ENCODE measurements around the gene PALM2AKAP2. TPM values are rescaled to one million over a fixed set of nuclear protein-coding genes. Genes with fewer than 3 reads are reported as not detected.

The PALM2AKAP2 gene
- total and polyA plus RNA-seq, 10 of the 15 experiments (the other 5 are each of a cell fraction or from before 2014, with no cell fraction given): 0.01 TPM; not detected in 9

DNA sequence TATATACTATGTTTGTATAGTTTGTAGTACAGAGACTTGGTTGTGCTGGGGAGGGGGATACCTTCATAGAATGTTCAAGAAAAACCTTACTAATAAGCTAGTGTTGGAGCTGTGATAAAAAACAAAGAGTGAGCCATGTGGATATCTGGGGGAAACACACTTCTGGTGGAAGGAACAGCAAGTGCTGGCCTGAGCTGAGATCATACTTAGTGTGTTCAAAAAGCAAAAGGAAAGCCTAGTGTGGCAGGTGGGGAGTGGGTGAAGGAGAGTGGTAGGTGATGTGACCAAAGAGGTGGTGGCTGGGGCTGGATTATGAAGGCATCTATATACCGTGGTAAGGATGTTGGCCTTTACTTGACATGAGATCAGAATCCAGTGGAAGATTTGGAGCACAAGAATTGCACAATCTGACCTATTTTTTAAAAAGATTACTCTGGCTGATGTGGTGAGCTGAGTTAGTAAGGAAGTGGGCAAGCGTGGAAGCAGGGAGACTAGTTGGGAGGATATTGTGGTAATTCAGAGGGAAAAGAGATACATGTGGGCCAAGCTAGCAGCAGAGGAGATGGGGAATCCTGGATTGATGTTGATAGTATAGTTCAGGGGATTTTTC lies 26.6 kb downstream of the PALM2AKAP2 start:
- WGBS (ENCODE audit: insufficient coverage, insufficient replicate concordance, low lambda C conversion rate, missing lambda C conversion rate): 3% methylated on average over 2 of the region's 2 CpGs
- H4K20me1 ChIP-seq (ENCODE audit: control insufficient read depth, insufficient read depth): no peaks in the 10 kb centered on the region
- FAIRE-seq: no peak

More for the DNA sequence above, 26.6 kb downstream of the PALM2AKAP2 start:
- Histone ChIP-seq H2AFZ (ENCODE audit: control insufficient read depth, low read depth, low read length) (no peak overlapping the region), H3K4me3 (no peak overlapping the region), H3K36me3 (ENCODE audit: control insufficient read depth in 2 of 2, insufficient read depth in 2 of 2, low read length in 1 of 2) (no peaks in the 10 kb centered on the region), H3K4me1 (ENCODE audit: control insufficient read depth, insufficient read depth, low read length) (no peaks in the 10 kb centered on the region), H3K27me3 (replicated peaks in 1 of 2; ENCODE audit: control insufficient read depth in 2 of 2, insufficient read depth in 2 of 2, low read length in 1 of 2) (no peaks in the 10 kb centered on the region; a peak in 2 of 4 replicates), H3K27ac (ENCODE audit: control insufficient read depth, insufficient read depth) (no peak overlapping the region), H3K79me2 (ENCODE audit: control insufficient read depth, insufficient read depth, low read length) (no peaks in the 10 kb centered on the region), H3K9ac (ENCODE audit: control insufficient read depth, insufficient read depth, low read length) (no peak overlapping the region), H3K4me2 (ENCODE audit: control insufficient read depth, insufficient read depth) (no peak overlapping the region), H3K9me3 (replicated peaks; ENCODE audit: control insufficient read depth, insufficient read depth, low read length) (no peaks in the 10 kb centered on the region)
- in situ Hi-C loops (cut with MboI) (loop anchor here (25.0 kb wide), 1 partner anchor 219 kb away; no protein-coding TSS in a partner anchor), intact Hi-C loops (cut with micrococcal nuclease; ENCODE audit: unreplicated experiment) (no loop called here)
- ATAC-seq: no peak
- TF ChIP-seq NFYA (IDR thresholded peaks at IDR 0.05; ENCODE audit: borderline replicate concordance, low read depth, low read length) (no peak), POLR2A (IDR thresholded peaks at IDR 0.05; ENCODE audit: low read depth, low read length) (no peak), BHLHE40 (IDR thresholded peaks at IDR 0.05; ENCODE audit: borderline replicate concordance in 1 of 2, low read depth in 2 of 2, low read length in 1 of 2) (no peak), NR2C2 (IDR thresholded peaks at IDR 0.05; ENCODE audit: borderline replicate concordance, control insufficient read depth, insufficient read length, low read depth) (no peak), SUZ12 (IDR thresholded peaks at IDR 0.05; ENCODE audit: unreplicated experiment) (no peak), CHD1 (IDR thresholded peaks at IDR 0.05; ENCODE audit: low read depth, low read length) (no peak), POU2F2 (IDR thresholded peaks at IDR 0.05; ENCODE audit: borderline replicate concordance, low read depth, low read length) (no peak), RB1 (IDR thresholded peaks at IDR 0.05; ENCODE audit: borderline replicate concordance) (no peak), MXI1 (IDR thresholded peaks at IDR 0.05; ENCODE audit: low read depth, low read length) (no peak), LARP7 (IDR thresholded peaks at IDR 0.05) (no peak), ZNF207 (IDR thresholded peaks at IDR 0.05; ENCODE audit: borderline replicate concordance) (no peak), ZNF384 (IDR thresholded peaks at IDR 0.05; ENCODE audit: borderline replicate concordance, low read depth, low read length) (no peak), SP1 (IDR thresholded peaks at IDR 0.05; ENCODE audit: low read depth, low read length) (no peak), EED (IDR thresholded peaks at IDR 0.05; ENCODE audit: low read depth) (no peak), NBN (IDR thresholded peaks at IDR 0.05) (no peak), TCF12 (IDR thresholded peaks at IDR 0.05; ENCODE audit: low read depth, low read length) (no peak)
- TF ChIP-seq, protein P1, sequence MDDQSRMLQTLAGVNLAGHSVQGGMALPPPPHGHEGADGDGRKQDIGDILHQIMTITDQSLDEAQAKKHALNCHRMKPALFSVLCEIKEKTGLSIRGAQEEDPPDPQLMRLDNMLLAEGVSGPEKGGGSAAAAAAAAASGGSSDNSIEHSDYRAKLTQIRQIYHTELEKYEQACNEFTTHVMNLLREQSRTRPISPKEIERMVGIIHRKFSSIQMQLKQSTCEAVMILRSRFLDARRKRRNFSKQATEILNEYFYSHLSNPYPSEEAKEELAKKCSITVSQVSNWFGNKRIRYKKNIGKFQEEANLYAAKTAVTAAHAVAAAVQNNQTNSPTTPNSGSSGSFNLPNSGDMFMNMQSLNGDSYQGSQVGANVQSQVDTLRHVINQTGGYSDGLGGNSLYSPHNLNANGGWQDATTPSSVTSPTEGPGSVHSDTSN (IDR thresholded peaks at IDR 0.05; ENCODE audit: insufficient replicate concordance, low read depth, low read length): no peak
- TF ChIP-seq, protein P2, sequence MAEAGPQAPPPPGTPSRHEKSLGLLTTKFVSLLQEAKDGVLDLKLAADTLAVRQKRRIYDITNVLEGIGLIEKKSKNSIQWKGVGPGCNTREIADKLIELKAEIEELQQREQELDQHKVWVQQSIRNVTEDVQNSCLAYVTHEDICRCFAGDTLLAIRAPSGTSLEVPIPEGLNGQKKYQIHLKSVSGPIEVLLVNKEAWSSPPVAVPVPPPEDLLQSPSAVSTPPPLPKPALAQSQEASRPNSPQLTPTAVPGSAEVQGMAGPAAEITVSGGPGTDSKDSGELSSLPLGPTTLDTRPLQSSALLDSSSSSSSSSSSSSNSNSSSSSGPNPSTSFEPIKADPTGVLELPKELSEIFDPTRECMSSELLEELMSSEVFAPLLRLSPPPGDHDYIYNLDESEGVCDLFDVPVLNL (IDR thresholded peaks at IDR 0.05; ENCODE audit: low read depth, low read length): no peak
- TF ChIP-seq, protein P3, sequence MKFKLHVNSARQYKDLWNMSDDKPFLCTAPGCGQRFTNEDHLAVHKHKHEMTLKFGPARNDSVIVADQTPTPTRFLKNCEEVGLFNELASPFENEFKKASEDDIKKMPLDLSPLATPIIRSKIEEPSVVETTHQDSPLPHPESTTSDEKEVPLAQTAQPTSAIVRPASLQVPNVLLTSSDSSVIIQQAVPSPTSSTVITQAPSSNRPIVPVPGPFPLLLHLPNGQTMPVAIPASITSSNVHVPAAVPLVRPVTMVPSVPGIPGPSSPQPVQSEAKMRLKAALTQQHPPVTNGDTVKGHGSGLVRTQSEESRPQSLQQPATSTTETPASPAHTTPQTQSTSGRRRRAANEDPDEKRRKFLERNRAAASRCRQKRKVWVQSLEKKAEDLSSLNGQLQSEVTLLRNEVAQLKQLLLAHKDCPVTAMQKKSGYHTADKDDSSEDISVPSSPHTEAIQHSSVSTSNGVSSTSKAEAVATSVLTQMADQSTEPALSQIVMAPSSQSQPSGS (IDR thresholded peaks at IDR 0.05; ENCODE audit: low read length): no peak
- SMC1A ChIA-PET (ENCODE audit: uncharacterized antibody, unreplicated experiment): interaction anchor here (1.1 to 1.2 kb wide), 2 partner anchors 10 to 232 kb away, joined by 3 read pairs; no protein-coding TSS in a partner anchor
- CTCF ChIA-PET: interaction anchor here (1.0 to 1.7 kb wide), 2 partner anchors 10 to 11 kb away, joined by 3 to 9 read pairs; no protein-coding TSS in a partner anchor
- POLR2A ChIA-PET: no interaction called here
- no peak for DNase-seq (ENCODE audit: low read depth, low spot score)
- RAD21 ChIA-PET (ENCODE audit: unreplicated experiment): no interaction called here
- BruUV-seq (replicated peaks): no TSS peak
